ENCODE results near the gene NRXN2. TPM values are rescaled to one million over a fixed set of nuclear protein-coding genes. Genes with fewer than 3 reads are reported as not detected.

The NRXN2 gene
- total and polyA plus RNA-seq, 2 of the 13 experiments (the other 11 are each of a cell fraction or from before 2014, with no cell fraction given), result not detected

DNA sequence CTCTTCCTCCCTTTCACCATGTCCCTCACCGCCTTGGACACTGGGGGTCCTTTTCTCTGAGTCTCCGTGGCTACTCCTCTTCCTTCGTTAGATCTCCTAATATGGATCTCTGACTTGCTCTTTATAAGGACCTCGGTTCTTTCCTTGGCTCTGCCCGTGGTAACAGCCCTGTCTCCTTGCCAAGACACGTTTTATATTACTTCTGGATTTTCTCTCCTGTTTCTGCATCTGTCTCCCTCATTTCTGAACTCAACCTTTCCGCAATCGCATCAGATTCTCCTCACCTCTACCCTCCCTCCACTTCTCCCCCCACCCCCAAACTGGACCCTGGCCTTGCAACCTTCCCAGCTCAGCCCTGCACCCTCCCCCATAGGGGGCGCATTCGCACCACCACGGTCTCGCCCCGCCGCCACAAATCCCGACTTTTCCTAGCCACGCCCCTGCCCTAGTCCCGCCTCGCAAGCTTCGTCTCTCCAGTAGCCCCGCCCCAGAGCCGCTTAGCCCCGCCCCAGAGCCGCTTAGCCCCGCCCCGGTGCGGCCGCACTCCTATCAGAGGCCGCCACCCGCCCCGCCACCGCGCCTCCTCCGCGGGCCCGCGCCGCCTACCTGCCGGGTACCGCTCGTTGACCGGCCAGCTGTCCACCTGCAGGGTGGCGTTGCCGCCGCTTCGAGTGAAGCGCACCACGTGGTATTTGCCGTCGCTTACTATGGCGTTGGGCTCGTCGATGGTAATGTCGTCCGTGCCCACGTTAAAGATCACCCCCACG, 93.0 kb downstream of the NRXN2 start:
- TF ChIP-seq, protein P1, sequence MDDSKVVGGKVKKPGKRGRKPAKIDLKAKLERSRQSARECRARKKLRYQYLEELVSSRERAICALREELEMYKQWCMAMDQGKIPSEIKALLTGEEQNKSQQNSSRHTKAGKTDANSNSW (CRISPR knock-in tag; IDR thresholded peaks at IDR 0.05; ENCODE audit: borderline replicate concordance), result no peak
- TF ChIP-seq SIX4 (CRISPR knock-in tag; IDR thresholded peaks at IDR 0.05) (no peak), ZNF101 (CRISPR knock-in tag; IDR thresholded peaks at IDR 0.05; ENCODE audit: borderline replicate concordance, low read depth) (no peak), ZNF710 (CRISPR knock-in tag; IDR thresholded peaks at IDR 0.05; ENCODE audit: borderline replicate concordance) (no peak), ZNF432 (CRISPR knock-in tag; IDR thresholded peaks at IDR 0.05; ENCODE audit: borderline replicate concordance) (no peak), RBM39 (IDR thresholded peaks at IDR 0.05; ENCODE audit: low read depth, low read length, poor library complexity, severe bottlenecking) (no peak), FOXA3 (CRISPR knock-in tag; IDR thresholded peaks at IDR 0.05) (no peak), ZNF580 (CRISPR knock-in tag; IDR thresholded peaks at IDR 0.05; ENCODE audit: borderline replicate concordance, low read depth) (no peak), SOX13 (IDR thresholded peaks at IDR 0.05) (no peak), SOX13 (CRISPR knock-in tag; conservative IDR thresholded peaks at IDR 0.05 in 1 of 2, IDR thresholded peaks at IDR 0.05 in 1 of 2) (no peak), ASH2L (IDR thresholded peaks at IDR 0.05; ENCODE audit: insufficient read length, low read depth, low read length) (no peak)
- TF ChIP-seq, protein P2, sequence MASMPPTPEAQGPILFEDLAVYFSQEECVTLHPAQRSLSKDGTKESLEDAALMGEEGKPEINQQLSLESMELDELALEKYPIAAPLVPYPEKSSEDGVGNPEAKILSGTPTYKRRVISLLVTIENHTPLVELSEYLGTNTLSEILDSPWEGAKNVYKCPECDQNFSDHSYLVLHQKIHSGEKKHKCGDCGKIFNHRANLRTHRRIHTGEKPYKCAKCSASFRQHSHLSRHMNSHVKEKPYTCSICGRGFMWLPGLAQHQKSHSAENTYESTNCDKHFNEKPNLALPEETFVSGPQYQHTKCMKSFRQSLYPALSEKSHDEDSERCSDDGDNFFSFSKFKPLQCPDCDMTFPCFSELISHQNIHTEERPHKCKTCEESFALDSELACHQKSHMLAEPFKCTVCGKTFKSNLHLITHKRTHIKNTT (CRISPR knock-in tag; IDR thresholded peaks at IDR 0.05), result no peak
- TF ChIP-seq, protein P3, sequence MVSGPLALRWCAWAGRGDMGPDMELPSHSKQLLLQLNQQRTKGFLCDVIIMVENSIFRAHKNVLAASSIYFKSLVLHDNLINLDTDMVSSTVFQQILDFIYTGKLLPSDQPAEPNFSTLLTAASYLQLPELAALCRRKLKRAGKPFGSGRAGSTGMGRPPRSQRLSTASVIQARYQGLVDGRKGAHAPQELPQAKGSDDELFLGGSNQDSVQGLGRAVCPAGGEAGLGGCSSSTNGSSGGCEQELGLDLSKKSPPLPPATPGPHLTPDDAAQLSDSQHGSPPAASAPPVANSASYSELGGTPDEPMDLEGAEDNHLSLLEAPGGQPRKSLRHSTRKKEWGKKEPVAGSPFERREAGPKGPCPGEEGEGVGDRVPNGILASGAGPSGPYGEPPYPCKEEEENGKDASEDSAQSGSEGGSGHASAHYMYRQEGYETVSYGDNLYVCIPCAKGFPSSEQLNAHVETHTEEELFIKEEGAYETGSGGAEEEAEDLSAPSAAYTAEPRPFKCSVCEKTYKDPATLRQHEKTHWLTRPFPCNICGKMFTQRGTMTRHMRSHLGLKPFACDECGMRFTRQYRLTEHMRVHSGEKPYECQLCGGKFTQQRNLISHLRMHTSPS (CRISPR knock-in tag; IDR thresholded peaks at IDR 0.05; ENCODE audit: low read depth), result no peak
- Histone ChIP-seq H3K36me3 (replicated peaks in 1 of 2; ENCODE audit: control insufficient read depth in 1 of 2, insufficient read depth in 2 of 2, low read length in 2 of 2) (no peaks in the 10 kb centered on the region), H3K4me1 (ENCODE audit: insufficient read depth, low read length) (0 out of 2 replicates have a peak, but pooled peaks cover 3% of the 10 kb centered on the region), H3K27me3 (ENCODE audit: control insufficient read depth in 1 of 2, insufficient read depth in 2 of 2, low read length in 2 of 2) (peaks cover 10 to 55% of the 10 kb centered on the region in 2 experiments), H4K20me1 (ENCODE audit: insufficient read depth, low read length) (no peaks in the 10 kb centered on the region), H3K79me2 (ENCODE audit: insufficient read depth, low read length) (no peaks in the 10 kb centered on the region), H3K4me3 (replicated peaks in 1 of 3; ENCODE audit: insufficient read depth in 1 of 3, low read depth in 2 of 3, low read length in 3 of 3) (no peak overlapping the region), H3K4me2 (ENCODE audit: low read depth, low read length) (no peak overlapping the region), H3K27ac (ENCODE audit: extremely low read length, insufficient read depth, low read length) (no peak overlapping the region), H3K9ac (ENCODE audit: insufficient read depth, low read depth, low read length) (no peak overlapping the region), H2AFZ (ENCODE audit: low read length) (no peak overlapping the region), H3K9me3 (ENCODE audit: low read length) (no peaks in the 10 kb centered on the region)
- ChIA-PET CTCF (ENCODE audit: low intra/inter-chr PET ratio, low total read pairs) (no interaction called here), POLR2A (no interaction called here)
- no peak for ATAC-seq
- 81% methylated on average over 52 of the region's 56 CpGs for WGBS (ENCODE audit: low lambda C conversion rate)
- BruUV-seq (replicated peaks), result no TSS peak
- FAIRE-seq, result no peak
- intact Hi-C loops (cut with micrococcal nuclease; ENCODE audit: unreplicated experiment), result no loop called here
- no peak for DNase-seq (ENCODE audit: low spot score)
- in situ Hi-C loops (cut with HindIII; ENCODE audit: extremely low pct_ligation_motif_present, low pct_unique_long_range_greater_than_20kb), result no loop called here
